NCI-H2196 (cell line): ENCODE measurements around the gene DST.

ENCODE experiments used
- DNase-seq: peaks from one replicate; lab custom pipeline; 2025; ENCODE audit not compliant: unreplicated experiment; lab: John Stamatoyannopoulos, UW

DST gene

DNA sequence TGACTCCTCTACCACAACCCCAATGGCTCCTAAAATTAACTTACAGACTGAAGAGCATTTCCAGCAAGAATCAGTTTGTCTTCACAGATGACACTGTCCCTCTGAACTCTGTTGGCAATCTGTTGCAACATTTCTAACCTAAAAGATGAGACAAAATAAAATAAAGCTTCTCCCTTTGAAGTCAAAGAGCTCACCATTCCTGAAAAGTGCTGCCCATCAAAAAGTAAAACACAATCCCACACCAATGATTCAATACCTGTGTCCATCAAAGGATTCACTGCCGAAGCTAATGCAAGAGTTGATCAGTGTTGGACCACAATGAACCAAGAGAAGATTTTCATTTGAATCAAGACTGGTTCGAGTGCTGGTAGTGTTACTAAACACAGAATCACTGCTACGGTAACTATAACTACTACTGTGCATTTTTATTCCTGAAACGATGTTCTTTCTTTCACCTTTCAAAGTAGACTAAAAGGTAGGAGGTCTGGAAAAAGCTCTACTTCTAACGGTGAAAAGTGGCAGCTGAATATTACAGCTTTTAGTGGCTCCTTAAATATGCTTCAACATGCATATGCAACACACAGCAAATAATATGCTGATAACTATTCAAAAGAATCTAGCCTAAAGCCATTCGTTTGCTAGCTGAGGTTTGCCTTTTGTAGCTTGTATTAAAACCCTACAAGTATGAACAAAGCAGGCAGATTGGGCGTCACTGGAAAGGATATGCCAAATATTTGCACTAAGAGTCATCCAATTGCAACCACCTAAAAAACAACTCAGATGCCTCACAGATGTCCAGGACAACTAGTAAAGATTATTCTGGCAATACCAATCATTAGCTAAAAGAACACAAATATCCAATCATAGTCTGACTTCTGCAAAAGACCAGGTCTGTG is at the start of gene DST:
Gene DST, minus strand, starts transcription at position 524 of the 896 bp plus-strand sequence.
- no peak for DNase-seq

DNA sequence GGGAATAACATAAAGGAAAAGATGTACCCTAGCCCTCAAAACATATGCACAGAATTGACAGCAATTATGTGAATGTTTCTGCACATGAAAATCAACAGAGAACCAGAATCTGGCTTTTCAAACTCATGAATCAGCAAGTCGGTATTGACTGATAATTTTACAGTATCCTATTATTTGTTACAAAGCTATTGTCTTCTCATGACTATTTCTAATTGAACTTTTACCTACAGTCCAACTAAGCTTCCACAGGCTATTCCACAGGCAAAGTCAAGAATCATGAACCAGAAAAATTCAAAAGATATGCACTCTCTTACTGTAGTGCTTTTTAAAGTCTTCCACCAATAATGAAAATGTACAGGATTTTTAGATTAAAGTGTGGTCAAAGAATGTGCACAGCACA is 49.1 kb upstream of the DST start:
- DNase-seq: no peak

DNA sequence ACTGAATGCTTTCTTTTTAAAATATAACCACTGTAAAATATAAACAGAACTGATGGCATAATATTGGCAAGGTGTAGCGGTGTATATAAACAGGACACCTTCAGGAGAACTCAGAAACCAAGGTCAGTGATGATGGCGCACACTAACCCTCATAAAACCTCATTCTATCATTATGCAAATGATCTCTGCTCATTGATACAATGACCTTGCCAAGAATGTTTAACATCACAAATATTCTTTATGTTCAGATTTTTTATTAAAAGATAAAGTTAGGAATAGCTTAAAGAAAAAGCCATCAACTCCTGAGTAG is 48.6 kb upstream of the DST start:
- DNase-seq: no peak

DNA sequence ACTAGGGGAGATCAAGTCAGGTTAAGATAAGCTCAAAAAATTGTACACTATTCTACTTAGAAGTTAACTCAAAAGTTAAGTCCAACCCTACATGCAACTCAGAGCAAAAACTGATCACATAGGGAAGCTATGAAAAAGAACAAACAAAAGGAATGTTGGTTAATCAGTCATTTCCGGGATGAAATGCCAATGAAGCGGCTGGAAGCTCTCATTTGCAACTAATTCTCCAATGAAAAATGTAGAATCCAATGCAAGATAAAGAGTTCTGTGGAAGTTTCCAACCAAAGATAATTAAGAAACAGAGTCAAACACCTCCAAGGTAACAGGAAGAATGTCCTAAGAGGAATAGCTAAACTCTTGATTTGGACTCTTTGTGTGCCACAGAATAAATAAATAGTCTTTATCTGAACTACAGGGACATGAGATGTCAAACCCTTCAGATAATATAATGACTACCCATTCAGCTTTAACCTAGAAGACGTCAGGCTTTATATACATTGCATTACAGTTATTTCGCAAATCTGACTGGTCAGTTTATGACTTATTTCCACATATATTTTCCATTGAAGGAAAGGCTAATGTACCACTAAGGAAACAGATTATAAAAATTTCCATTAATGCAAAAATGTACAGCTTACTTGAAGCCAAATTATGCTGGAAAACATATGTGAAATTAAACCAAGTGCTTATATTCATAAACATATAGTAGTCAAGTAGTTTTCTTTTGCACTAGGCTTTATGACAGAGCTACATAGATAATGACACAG is 48.0 kb upstream of the DST start:
- no peak for DNase-seq

DNA sequence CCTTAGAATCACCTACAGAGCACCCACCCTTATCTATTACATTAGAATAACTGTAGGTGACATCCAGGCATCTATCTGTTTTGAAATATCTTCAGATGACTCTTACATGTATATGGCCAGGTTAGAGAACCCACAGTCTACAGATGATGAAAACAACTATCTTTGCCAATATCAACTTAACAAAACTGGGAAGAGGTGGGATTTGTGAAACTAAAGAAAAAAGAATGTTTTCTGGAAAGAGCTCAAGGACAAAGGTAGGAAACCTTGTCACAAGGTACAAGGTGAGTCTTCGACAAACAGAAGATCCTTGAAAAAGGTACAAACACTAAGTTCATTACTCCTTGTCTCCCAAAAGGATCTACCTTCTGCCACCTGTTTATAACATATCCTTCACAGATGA is 47.0 kb upstream of the DST start:
- no peak for DNase-seq

DNA sequence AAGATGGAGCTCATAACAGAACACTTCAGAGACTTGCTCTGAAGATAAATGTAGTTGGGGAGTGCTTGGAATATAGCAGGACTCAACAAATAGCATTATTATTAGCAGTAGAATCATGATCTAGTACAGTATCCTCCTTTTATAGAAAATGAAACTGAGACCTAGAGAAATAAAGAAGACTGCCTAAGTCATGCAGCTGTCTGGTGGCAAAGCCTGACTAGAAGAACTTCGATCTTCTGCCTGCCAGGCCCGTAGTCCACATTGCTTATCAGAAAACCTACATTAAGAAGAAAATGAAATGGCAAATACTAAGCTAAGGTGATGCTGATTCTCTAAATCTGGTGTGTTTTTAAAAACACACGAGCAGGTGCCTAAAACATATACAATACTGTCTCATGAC is 46.4 kb upstream of the DST start:
- no peak for DNase-seq

DNA sequence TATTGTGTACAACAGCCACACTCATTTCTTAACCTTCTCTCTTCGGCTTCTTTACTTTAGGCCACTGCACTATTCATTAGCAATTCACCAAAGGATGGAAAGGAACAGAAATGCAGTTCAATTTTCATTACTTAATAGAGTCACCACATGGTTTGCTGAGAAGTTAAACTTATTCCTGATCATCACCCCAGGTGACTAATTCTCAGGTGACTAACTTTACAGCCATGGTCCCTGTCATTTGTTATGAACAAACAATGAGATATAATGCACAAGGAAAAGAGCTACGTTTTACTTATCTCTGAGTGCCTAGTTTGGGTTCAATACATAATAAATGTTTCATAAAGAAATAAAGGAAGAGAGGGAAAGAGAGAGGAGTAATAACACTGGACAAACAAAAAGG is 45.8 kb upstream of the DST start:
- no peak for DNase-seq

DNA sequence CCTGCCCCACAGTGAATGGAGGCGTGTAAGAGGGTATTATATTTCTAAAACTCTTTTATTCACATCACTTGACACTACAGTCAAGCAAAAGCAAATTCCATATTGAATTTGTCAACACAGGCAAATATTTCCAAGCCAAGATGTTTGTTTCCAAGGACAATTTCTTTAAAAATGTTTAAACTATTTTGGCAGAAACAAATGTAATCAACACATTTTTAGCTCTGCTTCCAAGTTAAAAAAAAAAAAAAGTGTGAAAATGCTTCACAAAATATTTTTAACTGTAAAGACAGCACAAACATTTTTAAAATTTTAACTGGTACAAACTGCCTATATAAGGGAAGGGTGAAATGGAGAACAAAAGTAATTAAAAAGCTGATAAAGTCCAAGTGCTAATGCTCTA is 44.9 kb upstream of the DST start:
- DNase-seq: no peak

DNA sequence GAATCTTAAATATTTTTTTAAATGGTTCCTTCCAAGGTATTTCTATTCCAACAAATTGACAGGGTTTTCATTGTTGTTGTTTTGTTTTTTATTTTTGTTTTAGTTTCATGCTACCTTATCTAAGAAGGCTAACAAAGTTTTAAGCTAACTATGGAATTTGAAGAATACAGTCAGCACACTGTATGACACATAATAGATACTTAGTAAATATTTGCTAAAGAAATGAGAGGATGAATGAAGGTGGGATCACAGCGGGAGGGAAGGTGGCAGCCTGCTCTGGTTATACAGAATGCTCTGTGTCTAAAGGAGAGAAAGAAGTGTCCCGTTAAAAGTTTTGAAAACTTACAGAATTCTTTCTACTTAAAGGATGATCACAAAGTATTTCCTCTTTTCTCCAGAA is 43.7 kb upstream of the DST start:
- no peak for DNase-seq

DNA sequence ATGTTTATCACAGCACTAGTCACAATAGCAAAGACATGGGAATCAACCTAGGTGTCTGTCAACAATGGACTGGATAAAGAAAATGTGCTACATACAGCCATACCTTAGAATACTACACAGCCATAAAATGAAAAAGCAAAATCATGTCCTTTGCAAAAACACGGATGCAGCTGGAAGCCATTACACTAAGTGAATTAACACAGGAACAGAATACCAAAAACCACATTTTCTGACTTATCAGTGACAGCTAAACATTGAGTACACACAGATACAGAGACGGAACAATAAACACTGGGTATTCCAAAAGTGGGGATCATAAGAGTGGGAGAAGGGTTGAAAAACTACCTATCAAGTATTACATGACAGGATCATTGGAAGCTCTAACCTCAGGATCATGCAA is 43.3 kb upstream of the DST start:
- DNase-seq: no peak

DNA sequence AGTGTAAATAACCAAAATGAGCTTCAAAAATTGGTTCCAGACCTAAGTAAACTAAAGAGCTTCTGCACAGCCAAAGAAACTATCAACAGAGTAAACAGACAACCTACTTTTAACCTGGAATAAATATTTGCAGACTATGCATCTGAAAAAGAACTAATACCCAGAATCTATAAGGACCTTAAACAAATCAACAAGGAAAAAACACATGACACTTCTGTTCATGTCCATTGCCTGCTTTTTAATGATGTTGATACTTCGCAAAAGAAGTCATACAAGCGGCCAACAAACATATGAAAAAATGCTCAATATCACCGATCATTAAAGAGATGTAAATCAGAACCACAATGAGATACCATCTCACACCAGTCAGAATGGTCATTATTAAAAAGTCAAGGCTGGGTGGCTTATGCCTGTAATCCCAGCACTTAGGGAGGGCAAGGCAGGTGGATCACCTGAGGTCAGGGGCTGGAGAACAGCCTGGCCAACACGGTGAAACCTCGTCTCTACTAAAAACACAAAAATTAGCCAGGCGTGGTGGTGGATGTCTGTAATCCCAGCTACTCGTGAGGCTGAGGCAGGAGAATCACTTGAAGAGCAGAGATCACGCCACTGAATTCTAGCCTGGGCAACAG is 42.5 kb upstream of the DST start:
- DNase-seq: no peak

DNA sequence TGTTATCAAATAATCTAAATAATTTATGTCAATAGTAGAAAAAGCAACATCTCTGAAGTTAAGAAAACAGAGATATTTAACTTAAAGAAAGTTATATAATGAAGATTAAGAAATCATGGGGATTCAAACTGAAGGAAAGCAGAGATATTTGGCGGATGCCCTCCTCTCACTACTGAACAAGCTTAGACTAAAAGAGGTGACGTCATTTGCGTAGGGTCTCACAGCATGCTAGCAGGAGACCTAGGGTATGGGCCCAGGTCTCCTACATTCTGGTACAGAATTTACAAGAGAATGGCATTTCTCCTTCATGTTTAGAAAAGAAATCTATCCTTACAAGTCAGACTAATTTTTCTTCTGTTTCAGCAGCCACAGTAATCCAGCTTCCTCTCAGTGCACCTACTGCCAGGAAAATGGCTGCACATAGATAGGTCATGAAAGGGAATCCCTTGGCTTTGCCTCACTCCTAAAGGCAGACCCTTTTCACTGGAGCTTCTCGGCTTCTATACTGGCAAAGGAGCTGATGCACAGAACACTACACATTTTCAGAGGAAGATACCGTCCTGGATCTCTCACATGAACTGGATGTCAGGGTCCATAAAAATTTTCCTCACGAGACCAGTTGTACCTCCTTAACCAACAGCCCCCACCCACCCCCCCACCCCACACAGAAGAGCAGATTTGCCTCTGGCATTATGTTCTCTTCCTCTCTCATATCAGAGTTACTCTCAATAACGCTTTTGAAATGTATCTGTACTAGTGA is 41.8 kb upstream of the DST start:
- DNase-seq: no peak

DNA sequence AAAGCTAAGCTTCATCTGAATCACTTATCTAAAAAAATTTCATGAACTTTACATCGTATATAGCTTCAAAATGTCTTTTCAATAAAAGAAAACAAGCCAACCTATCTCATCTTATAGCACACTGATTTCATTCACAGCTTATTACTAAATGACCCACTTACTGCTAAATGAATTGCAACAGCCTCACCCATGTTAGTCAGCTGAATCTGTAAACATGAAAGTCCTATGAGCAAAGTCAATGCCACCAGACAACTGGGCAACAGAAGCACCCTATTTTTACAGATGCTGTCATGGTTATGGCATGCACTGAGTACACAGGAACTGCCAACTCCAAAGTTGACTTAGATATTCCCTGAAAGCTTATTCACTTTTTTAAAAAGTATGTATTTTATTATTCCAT is 41.2 kb upstream of the DST start:
- DNase-seq: no peak

DNA sequence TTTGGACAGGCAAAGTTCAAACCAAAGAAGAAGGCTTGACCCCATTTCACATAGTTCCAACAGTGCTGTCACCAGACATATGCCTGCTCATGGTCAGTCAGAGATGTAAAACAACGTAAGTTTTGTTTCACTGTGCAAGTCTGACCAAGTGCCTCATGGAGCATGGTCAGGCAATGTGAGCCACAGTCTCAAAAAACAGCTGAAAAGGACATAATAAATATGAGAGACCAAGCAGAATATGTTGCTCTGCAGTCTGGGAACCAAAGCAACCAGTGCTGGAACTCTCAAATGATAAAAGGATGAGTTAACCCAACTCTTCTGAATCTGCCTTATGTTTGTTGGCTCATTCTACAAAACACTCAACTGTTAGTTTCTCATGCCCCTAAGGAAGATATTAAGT is 39.9 kb upstream of the DST start:
- DNase-seq: no peak

DNA sequence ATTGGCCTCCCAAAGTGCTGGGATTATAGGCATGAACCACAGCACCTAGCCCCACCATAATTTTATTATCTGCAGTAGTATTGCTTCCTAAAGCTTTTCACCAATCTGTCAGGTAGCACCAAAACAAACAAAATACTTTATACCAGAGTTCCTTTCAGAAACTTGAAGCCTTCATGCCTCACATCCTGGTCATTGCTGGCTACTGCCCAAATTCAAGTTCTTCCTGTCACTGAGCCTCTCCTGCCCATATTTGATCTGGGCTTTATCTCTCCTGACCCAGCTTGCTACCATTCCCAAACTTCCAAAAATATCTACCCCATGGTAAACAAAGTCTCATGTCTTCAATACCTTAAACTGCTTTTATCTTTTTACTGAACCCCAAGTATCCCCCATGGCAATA is 34.9 kb upstream of the DST start:
- no peak for DNase-seq

DNA sequence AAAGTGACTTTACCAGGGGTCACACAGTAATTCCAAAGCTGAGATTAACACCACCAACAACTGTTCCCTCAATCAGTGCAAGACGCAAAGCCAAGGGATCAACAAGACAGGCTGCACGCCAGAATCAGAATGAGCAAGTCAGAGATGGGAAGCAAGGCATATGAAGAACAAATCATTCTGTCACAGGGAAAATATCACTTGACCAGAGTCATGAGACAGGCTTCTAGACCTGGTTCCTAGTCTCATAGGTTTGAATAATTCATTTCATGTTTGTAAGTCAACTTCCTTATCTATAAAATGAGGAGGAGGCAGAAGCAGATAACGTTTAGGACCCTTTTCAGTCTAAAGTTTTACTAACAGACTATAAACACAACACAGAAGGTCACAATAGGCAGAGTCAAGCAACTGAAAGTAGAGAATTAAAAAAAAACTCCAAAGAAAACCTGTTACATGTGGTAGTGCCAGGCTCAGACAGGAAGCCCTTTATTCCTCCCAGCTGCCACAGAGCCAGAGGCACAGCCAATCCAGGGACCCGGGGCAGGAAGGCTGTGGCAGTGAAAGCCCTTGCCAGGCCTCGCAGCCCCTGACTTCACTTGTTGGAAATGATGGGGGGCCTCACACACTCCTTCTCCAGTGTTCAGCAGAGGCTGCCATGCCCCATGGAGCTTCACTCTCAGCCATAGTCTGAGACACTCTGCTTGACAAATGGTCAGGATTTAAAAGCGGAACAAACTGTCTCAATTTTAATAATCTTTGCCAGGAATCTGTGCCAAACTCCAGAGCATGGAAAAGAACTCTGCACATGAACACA is 29.2 kb upstream of the DST start:
- DNase-seq: no peak

DNA sequence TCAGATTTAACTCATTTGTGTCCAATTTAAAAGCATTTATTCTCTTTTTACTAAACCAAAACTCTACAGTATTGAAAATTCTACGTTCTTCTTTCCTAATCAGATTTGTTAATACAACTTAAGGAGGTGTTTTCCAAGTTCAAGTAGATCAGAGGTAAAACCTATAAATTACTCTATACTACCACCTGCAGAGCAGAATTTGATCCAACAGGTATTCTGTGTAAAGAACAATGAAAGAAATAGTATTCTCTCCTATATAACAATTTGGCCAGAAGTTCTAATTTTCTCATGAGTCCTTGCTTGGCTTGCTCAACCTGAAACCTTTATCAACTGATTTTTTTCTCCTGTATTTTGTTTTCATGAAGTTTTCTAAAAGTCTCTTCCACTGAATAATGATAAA is 28.5 kb upstream of the DST start:
- no peak for DNase-seq

DNA sequence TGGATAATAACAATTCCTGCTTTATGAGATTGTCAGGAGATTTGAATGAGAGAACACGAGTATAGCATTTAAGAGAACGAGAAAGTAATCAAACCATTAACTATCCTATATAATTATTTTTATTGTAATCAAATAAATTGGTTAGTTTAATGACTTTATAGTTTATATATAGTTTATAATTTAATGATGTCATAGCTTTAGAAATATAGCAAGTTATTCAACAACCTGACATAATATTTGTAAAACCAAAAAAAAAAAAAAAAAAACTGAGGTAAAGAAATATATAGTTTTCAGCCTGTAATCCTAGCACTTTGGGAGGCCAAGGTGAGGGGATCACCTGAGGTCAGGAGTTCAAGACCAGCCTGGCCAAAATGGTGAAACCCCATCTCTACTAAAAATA is 26.4 kb upstream of the DST start:
- no peak for DNase-seq

DNA sequence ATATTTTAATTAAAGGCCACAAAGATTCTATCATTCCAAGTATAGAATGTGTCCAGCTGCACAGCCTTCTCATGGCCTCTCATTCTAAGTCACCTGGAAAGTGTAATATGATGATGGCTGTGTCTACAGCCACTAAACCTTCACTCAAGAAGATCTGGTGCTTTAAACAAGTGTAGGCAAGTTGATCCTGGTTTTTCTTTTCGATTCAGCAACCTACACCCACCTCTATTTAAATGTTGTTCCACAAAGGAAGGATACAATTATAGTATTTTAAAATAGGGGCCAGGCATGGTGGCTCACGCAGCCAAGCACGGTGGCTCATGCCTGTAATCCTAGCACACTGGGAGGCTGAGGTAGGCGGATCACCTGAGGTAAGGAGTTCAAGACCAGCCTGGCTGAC is 25.5 kb upstream of the DST start:
- DNase-seq: no peak

DNA sequence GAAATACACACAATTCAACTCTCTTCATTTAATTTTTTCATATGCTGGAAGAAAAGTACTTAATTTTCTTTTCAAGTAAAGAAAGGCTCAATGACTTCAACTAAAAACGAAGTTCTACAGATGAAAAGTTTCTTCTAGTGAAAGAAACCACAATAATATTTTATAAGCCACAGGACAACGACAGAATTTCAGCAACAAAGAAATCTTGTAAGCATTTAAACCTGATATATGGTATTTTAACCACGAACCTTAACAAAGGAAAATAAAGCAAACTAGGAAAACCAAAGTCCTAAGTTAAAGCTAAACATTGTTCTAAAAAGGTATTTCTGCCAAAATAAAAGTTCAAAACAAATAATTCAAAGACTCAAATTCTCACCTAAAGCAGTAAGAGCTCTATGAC is 24.6 kb upstream of the DST start:
- DNase-seq: no peak

DNA sequence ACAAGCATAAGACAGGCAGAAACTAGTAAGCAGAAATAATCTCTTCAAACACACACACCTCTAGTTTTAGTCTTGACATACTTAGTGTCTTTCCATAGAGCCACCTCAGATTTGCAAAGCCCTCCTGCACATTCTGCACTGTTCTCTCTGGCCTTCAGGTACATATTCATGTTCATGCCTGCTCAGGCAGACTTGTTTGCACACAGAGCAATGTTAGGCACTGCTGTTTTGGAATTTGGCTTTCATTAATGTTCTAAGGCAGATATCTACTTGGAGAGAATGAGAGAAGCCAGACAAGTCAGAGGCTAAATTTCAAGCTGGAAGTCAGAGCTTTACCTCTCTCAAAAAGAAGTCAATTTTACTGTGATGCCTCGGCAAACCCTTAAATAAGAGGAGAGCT is 21.3 kb upstream of the DST start:
- no peak for DNase-seq
